GM12872 (cell line): Measurements from ENCODE around the gene MFN1.

Experiments used
- TF ChIP-seq, protein P1 (sequence below): IDR thresholded peaks from 3 replicates; pipeline ENCODE4 v1.5.1; 2011; ENCODE audit warnings: low read depth, mild to moderate bottlenecking, low read length, moderate library complexity; ENCODE audit not compliant: insufficient read depth

MFN1 gene

DNA sequence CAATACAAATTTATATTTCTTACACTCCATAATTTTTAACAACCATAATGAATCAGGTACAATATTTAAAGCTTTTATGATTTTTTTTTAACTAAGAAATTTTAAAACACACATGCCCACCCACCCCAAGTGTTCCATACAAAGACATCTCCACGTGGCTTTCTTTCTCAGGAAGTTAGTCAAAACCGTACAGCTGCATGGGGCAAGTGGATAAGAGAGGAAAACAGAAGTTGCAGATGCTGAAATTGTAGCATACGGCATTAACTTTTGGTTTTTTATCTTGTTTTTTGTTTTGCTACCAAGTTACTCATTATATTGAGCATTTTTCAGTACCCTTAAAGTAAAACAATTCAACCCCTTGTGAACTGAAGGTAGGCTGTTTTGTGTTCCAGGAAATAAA, 89.0 kb downstream of the MFN1 start:
- TF ChIP-seq, protein P1, sequence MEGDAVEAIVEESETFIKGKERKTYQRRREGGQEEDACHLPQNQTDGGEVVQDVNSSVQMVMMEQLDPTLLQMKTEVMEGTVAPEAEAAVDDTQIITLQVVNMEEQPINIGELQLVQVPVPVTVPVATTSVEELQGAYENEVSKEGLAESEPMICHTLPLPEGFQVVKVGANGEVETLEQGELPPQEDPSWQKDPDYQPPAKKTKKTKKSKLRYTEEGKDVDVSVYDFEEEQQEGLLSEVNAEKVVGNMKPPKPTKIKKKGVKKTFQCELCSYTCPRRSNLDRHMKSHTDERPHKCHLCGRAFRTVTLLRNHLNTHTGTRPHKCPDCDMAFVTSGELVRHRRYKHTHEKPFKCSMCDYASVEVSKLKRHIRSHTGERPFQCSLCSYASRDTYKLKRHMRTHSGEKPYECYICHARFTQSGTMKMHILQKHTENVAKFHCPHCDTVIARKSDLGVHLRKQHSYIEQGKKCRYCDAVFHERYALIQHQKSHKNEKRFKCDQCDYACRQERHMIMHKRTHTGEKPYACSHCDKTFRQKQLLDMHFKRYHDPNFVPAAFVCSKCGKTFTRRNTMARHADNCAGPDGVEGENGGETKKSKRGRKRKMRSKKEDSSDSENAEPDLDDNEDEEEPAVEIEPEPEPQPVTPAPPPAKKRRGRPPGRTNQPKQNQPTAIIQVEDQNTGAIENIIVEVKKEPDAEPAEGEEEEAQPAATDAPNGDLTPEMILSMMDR = no peak

DNA sequence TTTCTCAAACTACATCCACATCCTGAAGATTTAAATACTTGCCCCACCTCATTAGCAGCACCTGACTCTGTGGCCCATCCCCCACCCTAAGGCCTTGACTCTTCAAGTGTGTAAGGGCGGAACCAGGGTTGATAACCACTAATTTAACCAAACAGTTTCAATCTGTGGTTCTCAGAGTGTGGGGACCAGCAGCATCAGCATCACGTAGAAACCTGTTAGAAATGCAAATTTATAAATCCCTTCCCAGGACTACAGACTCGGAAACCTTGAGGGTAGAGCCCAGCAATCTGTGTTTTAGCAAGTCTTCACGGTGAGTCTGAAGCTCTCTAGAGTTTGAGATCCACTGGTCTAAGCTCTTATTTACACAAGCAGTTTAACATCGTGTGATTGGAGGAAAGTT, 91.3 kb downstream of the MFN1 start:
- TF ChIP-seq, protein P1 = no peak
